ENCODE data around the gene RASSF5. TPM values are rescaled to one million over a fixed set of nuclear protein-coding genes. Genes with fewer than 3 reads are reported as not detected.

RASSF5 gene
- total and polyA plus RNA-seq, 4 donors: 4.8 to 10.0 (median 5.5) TPM

DNA sequence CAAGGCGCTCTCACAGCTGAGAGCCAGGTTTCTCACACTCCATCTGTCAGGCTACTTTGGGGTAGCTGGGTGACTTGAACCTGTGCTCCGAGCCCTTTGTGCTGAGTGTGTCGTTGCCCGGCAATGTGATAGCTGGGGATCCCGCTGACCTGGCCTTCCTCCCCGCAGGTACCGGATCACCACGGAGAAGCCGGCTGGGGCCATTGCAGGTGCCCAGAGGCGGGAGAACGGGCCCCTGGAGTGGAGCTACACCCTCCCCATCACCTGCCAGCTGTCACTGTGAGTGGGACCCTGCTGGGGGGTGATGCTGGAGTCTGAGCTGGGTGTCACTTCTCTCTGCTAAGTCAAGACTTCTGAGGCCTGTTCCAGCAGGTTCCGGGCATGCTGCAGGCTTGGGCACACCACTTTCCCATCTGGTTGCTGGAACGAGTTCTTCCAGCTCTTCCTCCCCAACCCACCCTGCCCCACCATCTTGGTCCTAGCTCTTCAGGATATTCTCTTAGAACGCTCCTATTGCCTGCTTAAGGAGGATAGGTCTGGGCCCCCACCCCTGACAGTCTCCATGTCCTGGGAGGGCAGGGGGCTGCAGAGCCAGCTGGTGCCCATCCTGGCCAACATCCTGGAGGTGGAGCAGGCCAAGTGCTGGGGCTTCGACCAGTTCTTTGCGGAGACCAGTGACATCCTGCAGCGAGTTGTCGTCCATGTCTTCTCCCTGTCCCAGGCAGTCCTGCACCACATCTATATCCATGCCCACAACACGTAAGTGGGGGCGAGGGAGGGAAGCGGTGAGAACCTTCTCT lies 29.6 kb upstream of the RASSF5 start (continued):
- TF ChIP-seq FOXA1 (IDR thresholded peaks at IDR 0.05) (no peak), RXRA (IDR thresholded peaks at IDR 0.05) (no peak), HNF4G (IDR thresholded peaks at IDR 0.05) (no peak)
- TF ChIP-seq, protein P1, sequence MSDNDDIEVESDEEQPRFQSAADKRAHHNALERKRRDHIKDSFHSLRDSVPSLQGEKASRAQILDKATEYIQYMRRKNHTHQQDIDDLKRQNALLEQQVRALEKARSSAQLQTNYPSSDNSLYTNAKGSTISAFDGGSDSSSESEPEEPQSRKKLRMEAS (IDR thresholded peaks at IDR 0.05): no peak
- TF ChIP-seq, protein P2, sequence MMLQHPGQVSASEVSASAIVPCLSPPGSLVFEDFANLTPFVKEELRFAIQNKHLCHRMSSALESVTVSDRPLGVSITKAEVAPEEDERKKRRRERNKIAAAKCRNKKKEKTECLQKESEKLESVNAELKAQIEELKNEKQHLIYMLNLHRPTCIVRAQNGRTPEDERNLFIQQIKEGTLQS (IDR thresholded peaks at IDR 0.05): no peak

DNA sequence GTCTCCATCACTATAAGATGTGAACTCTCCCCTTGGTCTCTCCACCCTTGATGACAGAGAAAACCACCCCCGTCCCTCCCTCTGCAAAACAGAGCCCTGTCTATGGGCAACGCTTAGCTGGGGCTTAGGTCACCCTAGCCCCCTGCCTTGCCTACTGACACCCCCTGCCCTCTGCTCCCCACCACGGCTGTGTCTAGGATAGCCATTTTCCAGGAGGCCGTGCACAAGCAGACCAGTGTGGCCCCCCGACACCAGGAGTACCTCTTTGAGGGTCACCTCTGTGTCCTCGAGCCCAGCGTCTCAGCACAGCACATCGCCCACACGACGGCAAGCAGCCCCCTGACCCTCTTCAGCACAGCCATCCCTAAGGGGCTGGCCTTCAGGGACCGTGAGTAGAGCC lies 28.6 kb upstream of the RASSF5 start:
- TF ChIP-seq GABPA (IDR thresholded peaks at IDR 0.05 in 1 of 2, conservative IDR thresholded peaks at IDR 0.05 in 1 of 2): no peak
- no peak for TF ChIP-seq NR2F2 (IDR thresholded peaks at IDR 0.05)
- TF ChIP-seq JUND (IDR thresholded peaks at IDR 0.05): no peak
- TF ChIP-seq, protein P3, sequence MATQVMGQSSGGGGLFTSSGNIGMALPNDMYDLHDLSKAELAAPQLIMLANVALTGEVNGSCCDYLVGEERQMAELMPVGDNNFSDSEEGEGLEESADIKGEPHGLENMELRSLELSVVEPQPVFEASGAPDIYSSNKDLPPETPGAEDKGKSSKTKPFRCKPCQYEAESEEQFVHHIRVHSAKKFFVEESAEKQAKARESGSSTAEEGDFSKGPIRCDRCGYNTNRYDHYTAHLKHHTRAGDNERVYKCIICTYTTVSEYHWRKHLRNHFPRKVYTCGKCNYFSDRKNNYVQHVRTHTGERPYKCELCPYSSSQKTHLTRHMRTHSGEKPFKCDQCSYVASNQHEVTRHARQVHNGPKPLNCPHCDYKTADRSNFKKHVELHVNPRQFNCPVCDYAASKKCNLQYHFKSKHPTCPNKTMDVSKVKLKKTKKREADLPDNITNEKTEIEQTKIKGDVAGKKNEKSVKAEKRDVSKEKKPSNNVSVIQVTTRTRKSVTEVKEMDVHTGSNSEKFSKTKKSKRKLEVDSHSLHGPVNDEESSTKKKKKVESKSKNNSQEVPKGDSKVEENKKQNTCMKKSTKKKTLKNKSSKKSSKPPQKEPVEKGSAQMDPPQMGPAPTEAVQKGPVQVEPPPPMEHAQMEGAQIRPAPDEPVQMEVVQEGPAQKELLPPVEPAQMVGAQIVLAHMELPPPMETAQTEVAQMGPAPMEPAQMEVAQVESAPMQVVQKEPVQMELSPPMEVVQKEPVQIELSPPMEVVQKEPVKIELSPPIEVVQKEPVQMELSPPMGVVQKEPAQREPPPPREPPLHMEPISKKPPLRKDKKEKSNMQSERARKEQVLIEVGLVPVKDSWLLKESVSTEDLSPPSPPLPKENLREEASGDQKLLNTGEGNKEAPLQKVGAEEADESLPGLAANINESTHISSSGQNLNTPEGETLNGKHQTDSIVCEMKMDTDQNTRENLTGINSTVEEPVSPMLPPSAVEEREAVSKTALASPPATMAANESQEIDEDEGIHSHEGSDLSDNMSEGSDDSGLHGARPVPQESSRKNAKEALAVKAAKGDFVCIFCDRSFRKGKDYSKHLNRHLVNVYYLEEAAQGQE (IDR thresholded peaks at IDR 0.05): no peak
- TF ChIP-seq, protein P2 (IDR thresholded peaks at IDR 0.05): no peak
- TF ChIP-seq, protein P4, sequence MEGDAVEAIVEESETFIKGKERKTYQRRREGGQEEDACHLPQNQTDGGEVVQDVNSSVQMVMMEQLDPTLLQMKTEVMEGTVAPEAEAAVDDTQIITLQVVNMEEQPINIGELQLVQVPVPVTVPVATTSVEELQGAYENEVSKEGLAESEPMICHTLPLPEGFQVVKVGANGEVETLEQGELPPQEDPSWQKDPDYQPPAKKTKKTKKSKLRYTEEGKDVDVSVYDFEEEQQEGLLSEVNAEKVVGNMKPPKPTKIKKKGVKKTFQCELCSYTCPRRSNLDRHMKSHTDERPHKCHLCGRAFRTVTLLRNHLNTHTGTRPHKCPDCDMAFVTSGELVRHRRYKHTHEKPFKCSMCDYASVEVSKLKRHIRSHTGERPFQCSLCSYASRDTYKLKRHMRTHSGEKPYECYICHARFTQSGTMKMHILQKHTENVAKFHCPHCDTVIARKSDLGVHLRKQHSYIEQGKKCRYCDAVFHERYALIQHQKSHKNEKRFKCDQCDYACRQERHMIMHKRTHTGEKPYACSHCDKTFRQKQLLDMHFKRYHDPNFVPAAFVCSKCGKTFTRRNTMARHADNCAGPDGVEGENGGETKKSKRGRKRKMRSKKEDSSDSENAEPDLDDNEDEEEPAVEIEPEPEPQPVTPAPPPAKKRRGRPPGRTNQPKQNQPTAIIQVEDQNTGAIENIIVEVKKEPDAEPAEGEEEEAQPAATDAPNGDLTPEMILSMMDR (IDR thresholded peaks at IDR 0.05; ENCODE audit: low read depth, low read length, missing input control): no peak
- TF ChIP-seq SP1 (IDR thresholded peaks at IDR 0.05): no peak
- TF ChIP-seq, protein P1 (IDR thresholded peaks at IDR 0.05): no peak
- TF ChIP-seq YY1 (IDR thresholded peaks at IDR 0.05): no peak
- no peak overlapping the region for H3K27ac ChIP-seq (ENCODE audit: low read depth in 1 of 2, low read length in 2 of 2)
- no peaks in the 10 kb centered on the region for H3K27me3 ChIP-seq (ENCODE audit: control insufficient read depth in 4 of 4, insufficient read depth in 4 of 4, low read length in 3 of 4)
- no peak overlapping the region for H3K4me3 ChIP-seq (ENCODE audit: low read depth in 1 of 3, low read length in 3 of 3)
- DNase-seq (ENCODE audit: low spot score): no peak
- no peaks in the 10 kb centered on the region for H3K4me1 ChIP-seq (ENCODE audit: control insufficient read depth in 4 of 4, insufficient read depth in 4 of 4, low read length in 3 of 4)
- H3K9me3 ChIP-seq (ENCODE audit: control insufficient read depth in 4 of 4, low read length in 3 of 4): no peaks in the 10 kb centered on the region
- no peak overlapping the region for H3K9ac ChIP-seq (ENCODE audit: low read depth in 1 of 2, low read length in 2 of 2)
- H3K36me3 ChIP-seq (ENCODE audit: control insufficient read depth in 4 of 4, insufficient read depth in 3 of 4, low read depth in 1 of 4, low read length in 3 of 4): peaks cover 0 to 4% (median 0%) of the 10 kb centered on the region in 4 donors
- 83% methylated on average over 11 of the region's 11 CpGs for WGBS
